Iris pigment epithelial cell (primary cell): ENCODE results near the gene MYMK.

Experiments used
- DNase-seq: peaks from one replicate; pipeline ENCODE4 v3.0.0-alpha.2; 2011; ENCODE audit warnings: low read depth

The MYMK gene

DNA sequence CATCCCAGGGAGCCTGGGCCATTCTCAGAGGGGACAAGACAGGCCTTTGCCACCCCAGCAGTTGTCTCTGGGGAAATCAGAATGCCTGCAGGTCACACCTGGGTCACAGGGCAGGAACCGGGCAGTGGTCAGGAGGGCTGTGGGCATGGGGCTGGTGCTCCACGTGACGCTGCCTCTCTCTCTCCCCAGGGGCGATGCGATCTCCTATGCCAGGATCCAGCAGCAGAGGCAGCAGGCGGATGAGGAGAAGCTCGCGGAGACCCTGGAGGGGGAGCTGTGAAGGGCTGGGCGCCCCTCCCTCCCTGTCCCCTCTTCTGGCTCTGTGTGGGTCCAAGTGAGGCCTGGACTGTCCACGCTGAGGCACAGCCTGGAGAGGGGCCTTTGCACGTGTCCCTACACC is 56.4 kb downstream of the MYMK start:
- no peak for DNase-seq

DNA sequence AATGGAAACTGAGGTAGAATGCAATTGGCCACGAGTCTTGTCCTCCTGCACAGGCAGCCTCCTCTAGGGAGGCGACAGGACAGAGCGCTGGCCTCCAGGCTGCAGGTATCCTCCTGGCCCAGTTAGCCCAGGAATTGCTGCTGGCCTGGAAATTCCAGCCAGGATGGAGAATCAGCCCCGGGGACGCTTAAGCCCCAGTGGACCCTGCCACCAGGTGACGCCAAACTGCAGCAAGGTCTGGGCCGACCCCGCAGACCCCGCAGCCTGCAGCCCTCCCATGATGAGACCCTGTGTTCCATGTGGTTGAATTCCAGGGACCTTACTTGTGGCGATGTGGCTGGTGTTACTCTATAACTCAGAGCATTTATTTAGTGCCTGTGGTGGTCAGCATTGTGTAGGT is 57.7 kb downstream of the MYMK start:
- DNase-seq, result no peak

DNA sequence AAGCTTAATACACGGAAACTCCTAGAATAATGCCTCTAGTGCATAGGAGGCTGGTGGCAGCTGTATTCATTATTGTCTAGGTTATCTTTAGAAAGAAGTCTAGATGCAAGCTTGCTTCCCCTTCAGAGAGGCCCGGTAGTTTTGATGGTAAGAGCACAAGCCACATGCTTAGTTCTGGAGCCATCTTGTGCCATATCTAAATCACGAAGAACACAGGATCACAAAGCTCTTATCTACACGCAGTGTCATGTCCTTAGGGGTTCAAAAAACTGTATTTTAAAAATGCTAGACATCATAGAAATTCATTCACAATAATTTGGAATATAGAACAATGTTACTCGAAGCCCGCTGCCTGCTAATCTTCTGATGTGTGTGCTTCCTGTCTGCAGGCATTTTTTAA is 58.8 kb downstream of the MYMK start:
- no peak for DNase-seq

DNA sequence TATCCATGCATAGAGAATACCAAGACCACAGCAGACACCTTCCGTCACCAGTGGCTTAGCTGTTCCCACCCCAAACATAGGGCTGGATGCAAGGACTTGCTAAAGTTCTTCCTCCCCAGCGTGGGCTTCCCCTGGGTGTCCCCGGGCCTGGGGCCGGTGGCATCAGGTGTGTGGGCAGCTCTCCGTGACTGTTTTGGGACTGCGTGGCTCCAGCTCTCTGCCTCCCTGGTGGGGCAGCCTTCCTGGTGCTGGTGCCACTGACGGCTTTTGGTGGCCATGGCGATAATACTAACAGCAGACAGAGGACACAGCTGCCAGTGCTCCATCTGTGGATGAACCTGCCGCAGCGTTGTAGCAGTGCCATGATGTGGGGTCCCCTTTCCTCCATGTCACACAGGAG is 60.1 kb downstream of the MYMK start:
- DNase-seq, result no peak
